DLD1 (cell line): ENCODE data around the gene OSBPL7.

Experiments used
- in situ Hi-C: cut with HindIII; loops from 2 replicates; pipeline ENCODE4 v1.10.0; 2017; ENCODE audit warnings: low sequenced_read_pairs

The OSBPL7 gene

GRCh38 chr17:47830396-47831002 lies 8.9 kb upstream of the OSBPL7 start:
- in situ Hi-C loops, result no loop called here

- in situ Hi-C loops, result no loop called here
These were observed 8.3 kb upstream of the OSBPL7 start for GRCh38 chr17:47829870-47830269.

- in situ Hi-C loops, result no loop called here
These were observed 1.9 kb upstream of the OSBPL7 start for GRCh38 chr17:47823519-47823918.

DNA sequence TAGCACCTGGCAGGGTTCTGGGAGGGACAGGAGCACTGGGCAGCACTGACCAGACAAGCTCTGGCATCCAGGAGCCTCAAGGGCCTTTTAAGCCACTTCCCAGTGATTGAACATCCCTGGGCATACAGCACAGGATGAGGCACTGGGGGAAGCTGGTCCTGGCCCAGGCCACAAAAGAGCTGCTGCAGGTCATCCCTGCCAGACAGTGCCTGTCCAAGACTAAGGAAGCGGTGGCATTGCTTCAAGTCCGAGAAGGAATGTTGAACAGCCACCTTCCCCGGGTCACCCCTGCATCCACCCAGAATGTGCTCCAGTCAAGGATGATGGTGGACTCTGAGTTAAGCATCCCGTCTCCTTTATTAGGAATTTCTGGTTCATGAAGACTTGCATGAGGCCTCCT lies 1.2 kb upstream of the OSBPL7 start:
- in situ Hi-C loops, result no loop called here

DNA sequence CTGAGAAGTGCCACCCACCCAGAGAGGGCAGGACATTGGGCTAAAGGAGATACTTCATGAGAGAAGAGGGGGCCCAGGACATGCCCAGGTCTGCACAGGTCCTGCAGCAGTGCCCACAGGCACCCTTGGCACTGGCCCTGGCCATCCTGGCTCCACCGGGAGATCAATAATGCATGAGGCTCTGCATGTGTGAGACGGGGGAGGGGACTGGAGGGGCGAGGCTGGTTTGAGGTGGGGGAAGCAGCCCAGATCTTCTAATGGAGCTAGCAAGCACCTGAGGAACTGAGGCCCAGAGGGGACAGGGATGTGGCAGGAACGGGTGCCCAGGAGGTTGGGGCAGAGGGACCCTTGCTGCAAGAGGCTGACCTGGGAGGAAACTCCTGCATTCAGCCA lies 567 bp downstream of the OSBPL7 start:
- in situ Hi-C loops, result no loop called here

GRCh38 chr17:47820033-47820789 lies 1.4 kb downstream of the OSBPL7 start:
- in situ Hi-C loops, result no loop called here

GRCh38 chr17:47819475-47819874 lies 2.1 kb downstream of the OSBPL7 start:
- in situ Hi-C loops, result no loop called here

DNA sequence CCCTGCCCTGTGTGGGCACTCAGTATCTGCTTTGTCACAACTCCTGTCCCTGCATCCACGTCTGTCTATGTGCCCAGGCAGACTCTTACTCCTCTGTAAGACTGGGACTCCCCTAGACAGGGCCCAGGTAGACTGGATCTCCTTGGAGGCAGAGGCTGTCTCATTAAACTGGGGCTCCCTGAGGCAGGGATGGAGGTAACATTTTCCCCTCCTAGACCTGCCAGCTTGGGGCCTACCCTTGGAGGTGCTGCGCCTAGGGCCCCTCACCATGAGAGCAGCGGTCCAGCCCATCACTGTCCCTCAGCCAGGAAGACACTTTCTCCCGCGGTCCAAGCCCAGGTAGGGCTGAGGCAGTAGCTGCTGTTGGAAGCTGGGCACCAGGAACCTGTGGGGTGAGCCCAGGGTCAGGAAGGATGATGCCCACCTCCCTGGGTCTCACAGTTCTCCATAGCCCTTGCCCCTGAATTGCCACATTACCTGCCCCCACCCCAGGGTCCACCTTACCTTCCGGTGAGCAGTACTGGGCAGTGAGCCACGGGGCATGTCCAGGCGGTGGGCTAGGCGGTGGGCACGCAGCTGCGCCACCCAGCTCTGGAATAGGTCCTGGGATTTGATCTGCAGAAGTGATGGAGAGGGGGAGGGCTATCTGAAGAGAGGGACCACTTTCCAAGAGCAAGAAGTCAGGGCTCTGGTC lies 3.4 kb downstream of the OSBPL7 start:
- in situ Hi-C loops, result no loop called here

- in situ Hi-C loops, result no loop called here
These were observed 4.6 kb downstream of the OSBPL7 start for GRCh38 chr17:47816947-47817346.

GRCh38 chr17:47816111-47816735 lies 5.4 kb downstream of the OSBPL7 start:
- in situ Hi-C loops, result no loop called here

GRCh38 chr17:47815106-47815918 lies 6.3 kb downstream of the OSBPL7 start:
- in situ Hi-C loops, result no loop called here

DNA sequence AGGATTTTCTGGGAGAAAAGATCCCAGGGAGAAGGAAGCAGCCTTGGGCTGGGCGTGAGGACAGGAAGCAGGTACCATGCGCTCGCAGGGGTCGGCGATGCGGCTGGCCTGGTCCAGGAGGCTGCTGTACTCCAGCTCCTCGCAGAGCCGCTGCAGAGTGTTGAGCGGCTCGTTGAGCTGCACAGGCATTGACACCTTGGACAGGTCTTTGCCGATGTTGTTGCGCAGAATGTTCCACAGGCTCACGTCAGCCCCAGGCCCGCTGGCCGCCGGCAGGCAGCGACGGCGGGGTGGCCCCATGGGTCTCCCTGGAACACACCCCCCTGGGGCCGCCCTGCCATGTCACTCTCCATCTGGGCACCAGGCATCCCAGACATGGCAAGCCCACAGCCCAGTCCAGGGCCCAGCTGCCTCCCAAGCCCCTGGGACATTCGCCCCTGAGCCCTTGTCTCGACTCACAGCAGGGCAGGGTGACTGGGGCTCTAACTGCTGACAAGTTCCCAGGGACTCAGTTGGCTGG lies 8.0 kb downstream of the OSBPL7 start:
- in situ Hi-C loops, result no loop called here

DNA sequence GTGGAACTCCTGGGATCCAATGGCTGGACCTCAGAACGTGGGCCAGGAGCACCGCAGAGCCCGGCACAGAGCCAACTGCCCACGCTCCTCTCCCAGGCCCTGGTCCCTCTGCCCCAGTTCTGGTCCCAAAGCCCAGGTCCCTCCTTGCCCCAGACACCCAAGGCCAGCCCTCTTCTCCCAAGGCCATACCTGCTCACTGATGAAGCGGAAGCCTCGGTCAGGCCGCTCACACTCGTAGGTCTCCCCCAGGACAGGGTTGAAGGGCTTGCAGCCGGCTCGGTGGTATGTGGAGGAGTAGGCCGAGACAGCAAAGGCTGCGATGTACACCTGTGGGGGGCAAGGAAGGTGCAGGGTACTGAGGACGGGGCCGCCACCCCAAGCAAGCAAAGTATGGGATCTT lies 8.5 kb downstream of the OSBPL7 start:
- in situ Hi-C loops, result no loop called here

DNA sequence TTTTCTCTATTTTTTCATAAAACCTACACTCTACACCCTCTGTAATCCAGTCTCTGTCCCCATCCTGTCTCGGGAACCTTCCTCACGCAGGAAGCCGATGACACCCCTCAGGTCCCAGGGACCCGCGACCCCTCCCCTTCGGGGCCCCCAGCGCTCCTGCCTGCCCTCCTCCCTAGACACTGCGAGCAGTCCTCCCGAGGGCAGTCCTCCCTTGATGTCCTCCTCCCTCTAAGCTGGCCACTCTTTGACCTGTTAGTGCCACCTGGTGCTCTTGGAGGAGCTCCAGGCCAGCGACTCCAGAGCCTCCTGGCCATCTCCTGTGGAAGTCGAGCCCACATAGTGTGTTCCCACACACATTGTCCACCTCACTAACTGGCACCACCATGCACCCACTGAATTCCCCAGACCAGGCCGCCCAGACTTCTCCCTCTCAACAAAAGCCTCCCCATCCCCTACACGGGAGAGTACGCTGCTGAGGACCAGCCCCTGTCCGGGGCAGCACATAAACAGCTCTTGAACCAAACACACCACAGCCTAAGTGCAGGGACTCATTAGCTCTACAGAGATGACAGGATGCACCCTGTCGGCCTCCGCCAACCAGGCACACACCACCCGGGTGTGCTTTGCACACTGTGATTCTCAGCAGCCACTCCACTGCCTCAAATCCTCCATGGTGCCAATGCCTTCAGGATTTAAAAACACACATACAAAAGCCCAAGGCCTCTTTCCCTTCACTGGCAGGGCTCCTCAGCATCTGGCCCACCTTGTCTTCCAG lies 9.3 kb downstream of the OSBPL7 start:
- in situ Hi-C loops, result no loop called here

DNA sequence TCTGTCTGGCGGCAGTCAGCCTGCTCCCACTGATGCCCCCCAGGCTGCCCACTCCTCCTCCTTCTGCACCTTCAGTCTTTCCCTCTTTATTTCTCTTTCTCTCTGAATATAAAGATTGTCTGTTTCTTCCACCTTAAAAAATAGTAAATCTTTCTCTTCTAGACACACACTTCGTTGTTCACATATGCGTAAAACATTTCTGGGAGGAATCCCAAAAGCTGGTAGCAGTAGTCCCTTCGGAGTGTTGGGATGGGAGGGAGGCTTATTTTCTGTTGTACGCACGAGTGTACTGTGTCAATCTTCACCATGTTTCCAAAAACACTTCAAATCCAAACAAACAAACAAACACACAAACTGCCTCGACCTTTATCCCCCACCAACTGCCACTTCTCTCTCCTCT lies 9.9 kb downstream of the OSBPL7 start:
- in situ Hi-C loops, result no loop called here

DNA sequence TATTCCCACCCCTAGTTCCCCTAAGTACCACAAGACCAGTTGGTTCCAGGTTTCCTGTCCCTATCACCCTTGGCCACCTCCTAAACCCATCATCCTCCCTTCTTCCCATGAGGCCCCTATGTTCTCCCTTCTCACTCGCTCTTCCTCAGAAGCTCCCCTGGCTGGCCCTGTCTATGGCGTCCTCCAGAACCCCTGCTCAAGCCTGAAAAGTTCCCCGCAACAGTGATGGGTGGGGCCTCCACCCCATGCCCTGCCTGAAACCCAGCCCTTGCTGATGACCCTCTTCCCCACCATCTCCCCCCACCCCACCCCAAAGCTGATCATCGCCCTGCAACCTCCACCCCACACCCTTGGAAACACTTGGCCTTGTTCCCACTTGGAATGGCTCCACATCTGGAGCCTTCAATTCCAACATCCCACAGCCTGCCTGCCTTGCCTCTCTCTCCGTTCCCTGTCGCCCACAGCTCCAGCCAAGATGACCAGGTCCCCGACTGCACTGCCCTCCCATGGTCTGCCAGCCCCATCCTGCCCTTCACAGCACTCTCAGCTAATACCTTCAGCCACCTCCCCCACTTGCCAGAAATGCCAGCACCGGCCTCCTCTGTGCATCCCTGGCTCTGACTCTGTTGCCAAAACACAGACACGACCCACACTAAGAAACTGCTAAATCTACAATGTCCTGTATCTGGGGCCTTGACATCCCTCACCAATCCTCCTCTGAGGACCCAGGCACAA lies 10.5 kb downstream of the OSBPL7 start:
- in situ Hi-C loops, result no loop called here

GRCh38 chr17:47810200-47810821 lies 11.3 kb downstream of the OSBPL7 start:
- in situ Hi-C loops, result no loop called here

DNA sequence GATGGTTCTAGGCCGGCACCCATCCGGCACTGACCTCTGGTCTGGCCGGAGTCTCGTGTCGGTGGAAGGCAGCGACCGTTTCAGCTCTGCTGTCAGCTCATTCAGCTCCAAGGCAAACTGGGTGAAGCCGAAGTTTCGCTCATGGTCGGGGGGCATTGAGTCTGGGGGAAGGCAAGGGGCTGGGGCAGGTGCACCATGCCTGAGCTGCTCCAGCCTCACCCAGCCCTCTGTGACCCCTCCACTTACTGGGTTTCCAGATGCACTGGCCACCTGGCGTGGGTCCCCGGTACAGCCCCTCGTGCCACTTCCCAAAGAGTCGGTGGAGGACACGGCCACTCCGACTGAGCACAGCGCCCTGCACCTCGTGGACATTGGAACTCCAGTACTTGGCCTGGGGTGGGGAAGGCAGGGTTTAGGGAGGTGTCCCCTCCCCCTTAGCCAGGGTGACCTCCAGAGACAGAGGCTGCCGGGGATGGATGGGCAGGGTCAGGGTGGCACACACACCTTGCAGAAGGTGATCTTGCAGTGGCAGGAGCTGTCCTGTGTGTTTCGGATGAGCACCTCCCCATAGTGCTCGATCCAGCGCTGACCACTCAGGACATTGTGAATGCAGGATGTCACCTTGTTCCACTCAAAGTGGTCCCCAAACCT lies 12.6 kb downstream of the OSBPL7 start:
- in situ Hi-C loops, result no loop called here
